HCT116 (cell line): ENCODE results near the gene CCDC183.

Source experiments
- CEBPB ChIP-seq: IDR thresholded peaks from 2 replicates; pipeline ENCODE4 v1.6.1; 2012; ENCODE audit warnings: low read depth
- CTCF ChIP-seq, 3 experiments: fragments of 200-600 bp in 1 of 3; sonication (generic) in 1 of 3; IDR thresholded peaks in 2 of 3; conservative IDR thresholded peaks in 1 of 3; 2 replicates each; pipeline ENCODE4 v1.5.1; 2012 to 2017; ENCODE audit warnings: low read depth in 2 of 3, low read length in 2 of 3, antibody characterized with exemption in 1 of 3, borderline replicate concordance in 1 of 3, control low read depth in 1 of 3, mild to moderate bottlenecking in 1 of 3, mixed read lengths in 1 of 3, mixed run types in 1 of 3, moderate library complexity in 1 of 3; ENCODE audit not compliant: insufficient read depth in 1 of 3
- EGR1 ChIP-seq: IDR thresholded peaks from 2 replicates; pipeline ENCODE4 v1.6.1; 2012; ENCODE audit warnings: low read depth
- EZH2 ChIP-seq: fragments of 200-600 bp; sonication (generic); IDR thresholded peaks from 2 replicates; pipeline ENCODE4 v1.6.1; 2017; ENCODE audit warnings: antibody characterized with exemption, mixed run types
- JUND ChIP-seq: IDR thresholded peaks from 2 replicates; pipeline ENCODE4 v1.6.1; 2012
- MAX ChIP-seq: IDR thresholded peaks from 2 replicates; pipeline ENCODE4 v1.6.1; 2012
- POLR2A ChIP-seq: IDR thresholded peaks from 2 replicates; pipeline ENCODE4 v1.7.0; 2011; ENCODE audit warnings: borderline replicate concordance; ENCODE audit not compliant: insufficient read depth, insufficient read length; ENCODE audit errors: extremely low read depth
- POLR2AphosphoS5 ChIP-seq: IDR thresholded peaks from 2 replicates; pipeline ENCODE4 v1.6.1; 2011; ENCODE audit warnings: mild to moderate bottlenecking, low read depth, low read length, moderate library complexity
- RAD21 ChIP-seq: IDR thresholded peaks from 2 replicates; pipeline ENCODE4 v1.6.1; 2012; ENCODE audit warnings: low read depth, mild to moderate bottlenecking
- SP1 ChIP-seq: IDR thresholded peaks from 2 replicates; pipeline ENCODE4 v1.6.1; 2012; ENCODE audit warnings: low read depth
- SRF ChIP-seq: IDR thresholded peaks from 2 replicates; pipeline ENCODE4 v1.6.1; 2012; ENCODE audit warnings: low read depth
- YY1 ChIP-seq: IDR thresholded peaks from 2 replicates; pipeline ENCODE4 v1.6.1; 2011; ENCODE audit warnings: low read length, low read depth, moderate library complexity, mild to moderate bottlenecking; ENCODE audit not compliant: insufficient replicate concordance; ENCODE audit errors: extremely low read depth

- TF ChIP-seq YY1 (no peak), POLR2AphosphoS5 (no peak), POLR2A (no peak), EZH2 (no peak), CTCF (IDR thresholded peaks at IDR 0.05 in 2 of 3, conservative IDR thresholded peaks at IDR 0.05 in 1 of 3; ENCODE audit: borderline replicate concordance in 1 of 3, insufficient read depth in 1 of 3, low read depth in 2 of 3, low read length in 2 of 3) (no peak), EGR1 (no peak), JUND (no peak), RAD21 (no peak), CEBPB (no peak), MAX (no peak), SP1 (no peak), SRF (no peak)
Measured at GRCh38 chr9:136789523-136789937, 6.6 kb upstream of the CCDC183 start.
